ENCODE data around the gene RNF123. TPM values are rescaled to one million over a fixed set of nuclear protein-coding genes. Genes with fewer than 3 reads are reported as not detected.

RNF123 gene
- total RNA-seq, 1 donor = 31.5 TPM

- no peak for DNase-seq (ENCODE audit: low read depth)
- no peak for TF ChIP-seq CTCF (IDR thresholded peaks at IDR 0.05; ENCODE audit: insufficient read depth, low read depth, low read length)
Measured at GRCh38 chr3:49722896-49723295, 33.5 kb downstream of the RNF123 start.

DNA sequence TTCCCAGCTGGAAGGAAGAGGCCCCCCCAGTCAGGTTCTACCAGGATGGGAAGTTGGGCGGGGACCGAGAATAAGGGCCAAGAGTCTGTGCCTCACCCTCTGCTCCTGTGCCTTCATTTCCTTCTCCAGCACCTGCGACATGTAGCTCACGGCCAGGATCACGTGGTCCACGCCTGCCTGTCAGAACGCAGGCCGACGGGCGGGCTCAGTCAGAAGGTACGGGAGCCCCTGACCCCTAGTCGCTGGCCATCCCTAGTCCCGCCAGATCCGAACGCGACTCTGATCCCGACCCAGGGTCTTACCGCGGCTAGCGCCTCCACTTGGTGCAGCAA lies 33.9 kb downstream of the RNF123 start:
- H3K4me3 ChIP-seq (ENCODE audit: low read depth, low read length) = peak overlapping the region; percentile 100
- TF ChIP-seq CTCF (IDR thresholded peaks at IDR 0.05; ENCODE audit: insufficient read depth, low read depth, low read length) = no peak
- peak; percentile 59 for DNase-seq (ENCODE audit: low read depth)

More at GRCh38 chr3:49722896-49723295, 33.5 kb downstream of the RNF123 start:
- peak overlapping the region; percentile 100 for H3K4me3 ChIP-seq (ENCODE audit: low read depth, low read length)

- DNase-seq (ENCODE audit: low read depth) = peak; percentile 97
- no peak for TF ChIP-seq CTCF (IDR thresholded peaks at IDR 0.05; ENCODE audit: insufficient read depth, low read depth, low read length)
- peak within 1 kb of the TSS; percentile 100 for H3K4me3 ChIP-seq (ENCODE audit: low read depth, low read length)
Measured at GRCh38 chr3:49723628-49724551, 34.5 kb downstream of the RNF123 start, which contains the start of gene GMPPB. Gene GMPPB, minus strand, starts transcription at chr3:49723951. Its CDS starts 225 bp downstream, at chr3:49723726.

- TF ChIP-seq CTCF (IDR thresholded peaks at IDR 0.05; ENCODE audit: insufficient read depth, low read depth, low read length) = no peak
- DNase-seq (ENCODE audit: low read depth) = peak; percentile 50
- peak overlapping the region; percentile 65 for H3K4me3 ChIP-seq (ENCODE audit: low read depth, low read length)
Measured at GRCh38 chr3:49724586-49724985, 35.2 kb downstream of the RNF123 start.

- no peak for DNase-seq (ENCODE audit: low read depth)
- H3K4me3 ChIP-seq (ENCODE audit: low read depth, low read length) = no peak overlapping the region
- TF ChIP-seq CTCF (IDR thresholded peaks at IDR 0.05; ENCODE audit: insufficient read depth, low read depth, low read length) = no peak
Measured at GRCh38 chr3:49725906-49726681, 36.7 kb downstream of the RNF123 start.

- H3K4me3 ChIP-seq (ENCODE audit: low read depth, low read length) = no peak overlapping the region
- DNase-seq (ENCODE audit: low read depth) = no peak
- TF ChIP-seq CTCF (IDR thresholded peaks at IDR 0.05; ENCODE audit: insufficient read depth, low read depth, low read length) = no peak
Measured at GRCh38 chr3:49727154-49727923, 38.0 kb downstream of the RNF123 start.

Data from fibroblast of villous mesenchyme (primary cell).